PC-9 (cell line): Measurements from ENCODE around the gene CCNY. TPM values are rescaled to one million over a fixed set of nuclear protein-coding genes. Genes with fewer than 3 reads are reported as not detected.

Source experiments
- BruUV-seq: library from RNA; stranded (reverse); fragments of 400-500 nt; replicated peaks from 2 replicates; lab custom pipeline; 2021; lab: Mats Ljungman, UMichigan
- CTCF ChIA-PET: fragments of 300-600 bp; sonication (Branson Sonifier 250); formaldehyde crosslinking; loops from one replicate; lab custom pipeline; 2022; ENCODE audit warnings: antibody characterized with exemption; lab: Charles Lee
- POLR2A ChIA-PET: fragments of 300-600 bp; sonication (Branson Sonifier 250); formaldehyde crosslinking; loops from one replicate; lab custom pipeline; 2022; ENCODE audit warnings: antibody characterized with exemption; ENCODE audit not compliant: unreplicated experiment; lab: Charles Lee
- DNase-seq, 2 experiments: peaks; one replicate each; pipeline versions ENCODE4 v3.0.0 to v3.0.0-alpha.2; 2015 to 2022; ENCODE audit warnings: mixed read lengths in 1 of 2
- H2AFZ ChIP-seq: fragments of 200-600 bp; sonication (generic); 2 replicates; pipeline ENCODE4 v1.8.1; 2017; ENCODE audit warnings: antibody characterized with exemption
- H3F3A ChIP-seq: fragments of 200-600 bp; sonication (generic); 2 replicates; pipeline ENCODE4 v1.8.1; 2017; ENCODE audit warnings: antibody characterized with exemption, mild to moderate bottlenecking, low read depth; ENCODE audit not compliant: insufficient read depth
- H3K27ac ChIP-seq: fragments of 200-600 bp; sonication (generic); 2 replicates; pipeline ENCODE4 v1.6.1; 2016; ENCODE audit warnings: mixed run types
- H3K27me3 ChIP-seq: fragments of 200-600 bp; sonication (generic); 2 replicates; pipeline ENCODE4 v1.6.1; 2016; ENCODE audit warnings: low read depth, mixed run types; ENCODE audit not compliant: insufficient read depth
- H3K36me3 ChIP-seq: fragments of 200-600 bp; sonication (generic); 2 replicates; pipeline ENCODE4 v1.6.1; 2016; ENCODE audit warnings: low read depth, mixed run types
- H3K4me1 ChIP-seq: fragments of 200-600 bp; sonication (generic); replicated peaks from 2 replicates; pipeline ENCODE4 v1.6.1; 2016; ENCODE audit warnings: mixed run types; ENCODE audit not compliant: insufficient read depth
- H3K4me2 ChIP-seq: fragments of 200-600 bp; sonication (generic); 2 replicates; pipeline ENCODE4 v1.6.1; 2017; ENCODE audit warnings: mixed run types
- H3K4me3 ChIP-seq: fragments of 200-600 bp; sonication (generic); 2 replicates; pipeline ENCODE4 v1.6.1; 2016; ENCODE audit warnings: mixed run types
- H3K79me2 ChIP-seq: fragments of 200-600 bp; sonication (generic); 2 replicates; pipeline ENCODE4 v1.6.1; 2017; ENCODE audit warnings: low read depth, mixed run types
- H3K9me2 ChIP-seq: fragments of 200-600 bp; sonication (generic); 2 replicates; pipeline ENCODE4 v1.8.1; 2017; ENCODE audit warnings: mild to moderate bottlenecking; ENCODE audit not compliant: insufficient read depth
- H3K9me3 ChIP-seq: fragments of 200-600 bp; sonication (generic); 2 replicates; pipeline ENCODE4 v1.8.1; 2016; ENCODE audit warnings: low read depth; ENCODE audit not compliant: insufficient read depth
- H4K20me1 ChIP-seq: fragments of 200-600 bp; sonication (generic); 2 replicates; pipeline ENCODE4 v1.8.1; 2017; ENCODE audit not compliant: insufficient read depth
- EZH2 ChIP-seq: fragments of 200-600 bp; sonication (generic); IDR thresholded peaks from 2 replicates; pipeline ENCODE4 v1.8.0; 2017; ENCODE audit warnings: antibody characterized with exemption, low read depth
- intact Hi-C: fragments of 100-400 bp; cut with micrococcal nuclease; formaldehyde crosslinking; loops from one replicate; pipeline ENCODE4 v1.10.0; 2022; ENCODE audit not compliant: unreplicated experiment
- total RNA-seq: library from RNA; stranded (reverse); gene quantifications from 2 replicates; pipeline ENCODE4 v1.2.3, GENCODE V29; 2021
- TF ChIP-seq, protein P1 (sequence below): fragments of 200-600 bp; sonication (generic); conservative IDR thresholded peaks from 2 replicates; pipeline ENCODE4 v1.6.1; 2017; ENCODE audit warnings: mixed run types, antibody characterized with exemption, mild to moderate bottlenecking, moderate library complexity

Gene CCNY
- total RNA-seq, 1 experiment from 2014 or later, result 69.5 TPM

DNA sequence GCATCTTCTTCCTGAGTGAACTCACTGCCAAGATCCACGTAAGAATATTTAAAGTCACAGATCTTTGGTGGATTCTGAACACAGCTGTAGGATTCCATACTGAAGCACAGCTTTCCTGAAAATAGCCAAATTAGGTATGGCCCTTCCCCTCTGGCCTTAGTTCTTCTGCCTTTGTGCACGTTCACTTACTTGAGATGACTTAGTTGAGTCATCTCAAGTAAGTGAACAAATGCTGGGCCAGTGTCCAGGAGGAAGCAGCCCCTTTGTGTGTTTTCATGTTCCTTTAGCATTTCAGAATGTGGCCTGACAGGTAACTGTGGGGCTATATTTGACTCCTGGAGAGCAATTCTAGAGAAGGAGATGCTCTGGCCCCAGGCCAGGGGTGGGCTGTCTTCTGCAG, 51.5 kb downstream of the CCNY start:
- peaks cover 42% of the 10 kb centered on the region for H3K79me2 ChIP-seq
- H3F3A ChIP-seq, result no peaks in the 10 kb centered on the region
- H3K9me3 ChIP-seq, result peaks cover 4% of the 10 kb centered on the region; the same call in 1 of the 2 replicates
- no peak overlapping the region for H3K4me3 ChIP-seq
- no TSS peak for BruUV-seq
- intact Hi-C loops, result no loop called here
- H3K9me2 ChIP-seq, result no peaks in the 10 kb centered on the region
- 0 out of 2 replicates have a peak, but pooled peaks cover 7% of the 10 kb centered on the region for H3K36me3 ChIP-seq
- H3K27me3 ChIP-seq, result no peaks in the 10 kb centered on the region
- no peaks in the 10 kb centered on the region for H4K20me1 ChIP-seq
- ChIA-PET POLR2A (no interaction called here), CTCF (interaction anchor here (1.0 kb wide), 1 partner anchor 22 kb away, joined by 3 read pairs; no protein-coding TSS in a partner anchor)
- H3K4me1 ChIP-seq, result peaks cover 4% of the 10 kb centered on the region; the same call in 1 of the 2 replicates
- no peak overlapping the region for H2AFZ ChIP-seq
- peak; percentile 59 to 62 for DNase-seq
- no peak overlapping the region for H3K27ac ChIP-seq
- TF ChIP-seq EZH2, result no peak
- TF ChIP-seq, protein P1, sequence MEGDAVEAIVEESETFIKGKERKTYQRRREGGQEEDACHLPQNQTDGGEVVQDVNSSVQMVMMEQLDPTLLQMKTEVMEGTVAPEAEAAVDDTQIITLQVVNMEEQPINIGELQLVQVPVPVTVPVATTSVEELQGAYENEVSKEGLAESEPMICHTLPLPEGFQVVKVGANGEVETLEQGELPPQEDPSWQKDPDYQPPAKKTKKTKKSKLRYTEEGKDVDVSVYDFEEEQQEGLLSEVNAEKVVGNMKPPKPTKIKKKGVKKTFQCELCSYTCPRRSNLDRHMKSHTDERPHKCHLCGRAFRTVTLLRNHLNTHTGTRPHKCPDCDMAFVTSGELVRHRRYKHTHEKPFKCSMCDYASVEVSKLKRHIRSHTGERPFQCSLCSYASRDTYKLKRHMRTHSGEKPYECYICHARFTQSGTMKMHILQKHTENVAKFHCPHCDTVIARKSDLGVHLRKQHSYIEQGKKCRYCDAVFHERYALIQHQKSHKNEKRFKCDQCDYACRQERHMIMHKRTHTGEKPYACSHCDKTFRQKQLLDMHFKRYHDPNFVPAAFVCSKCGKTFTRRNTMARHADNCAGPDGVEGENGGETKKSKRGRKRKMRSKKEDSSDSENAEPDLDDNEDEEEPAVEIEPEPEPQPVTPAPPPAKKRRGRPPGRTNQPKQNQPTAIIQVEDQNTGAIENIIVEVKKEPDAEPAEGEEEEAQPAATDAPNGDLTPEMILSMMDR, result no peak
- no peak overlapping the region for H3K4me2 ChIP-seq

DNA sequence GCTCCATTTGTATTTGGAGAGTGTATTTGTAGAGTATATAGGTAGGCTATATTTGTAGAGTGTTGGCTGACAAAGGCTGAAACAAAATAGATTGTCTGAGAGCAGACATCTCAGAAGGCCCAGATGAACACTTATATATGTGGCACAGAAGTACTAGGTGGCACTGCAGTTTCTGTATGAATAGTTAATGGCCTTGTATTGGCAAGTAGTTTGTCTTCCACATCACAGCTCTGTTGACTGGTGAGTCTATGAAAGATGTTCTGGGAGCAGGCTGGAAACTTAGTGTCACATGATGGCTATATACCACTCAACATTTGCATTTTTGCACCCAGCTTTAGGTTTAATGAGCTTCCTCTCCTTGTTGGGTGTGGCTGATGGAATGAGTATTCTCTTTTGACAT, 51.9 kb downstream of the CCNY start:
- 0 out of 2 replicates have a peak, but pooled peaks cover under 1% of the 10 kb centered on the region for H4K20me1 ChIP-seq
- peaks cover 4% of the 10 kb centered on the region; the same call in 1 of the 2 replicates for H3K4me1 ChIP-seq
- no peaks in the 10 kb centered on the region for H3K27me3 ChIP-seq
- no peaks in the 10 kb centered on the region for H3F3A ChIP-seq
- no peaks in the 10 kb centered on the region for H3K9me2 ChIP-seq
- no peak overlapping the region for H2AFZ ChIP-seq
- H3K27ac ChIP-seq, result no peak overlapping the region
- H3K36me3 ChIP-seq, result 0 out of 2 replicates have a peak, but pooled peaks cover 7% of the 10 kb centered on the region
- H3K4me3 ChIP-seq, result no peak overlapping the region
- DNase-seq, result no peak
- peaks cover 38% of the 10 kb centered on the region for H3K79me2 ChIP-seq
- no TSS peak for BruUV-seq
- intact Hi-C loops, result no loop called here
- POLR2A ChIA-PET, result no interaction called here
- H3K4me2 ChIP-seq, result no peak overlapping the region
- TF ChIP-seq, protein P1, result no peak
- TF ChIP-seq EZH2, result no peak
- CTCF ChIA-PET, result interaction anchor here (1.0 kb wide), 1 partner anchor 21 kb away, joined by 3 read pairs; no protein-coding TSS in a partner anchor
- H3K9me3 ChIP-seq, result peaks cover 4% of the 10 kb centered on the region; the same call in 1 of the 2 replicates

DNA sequence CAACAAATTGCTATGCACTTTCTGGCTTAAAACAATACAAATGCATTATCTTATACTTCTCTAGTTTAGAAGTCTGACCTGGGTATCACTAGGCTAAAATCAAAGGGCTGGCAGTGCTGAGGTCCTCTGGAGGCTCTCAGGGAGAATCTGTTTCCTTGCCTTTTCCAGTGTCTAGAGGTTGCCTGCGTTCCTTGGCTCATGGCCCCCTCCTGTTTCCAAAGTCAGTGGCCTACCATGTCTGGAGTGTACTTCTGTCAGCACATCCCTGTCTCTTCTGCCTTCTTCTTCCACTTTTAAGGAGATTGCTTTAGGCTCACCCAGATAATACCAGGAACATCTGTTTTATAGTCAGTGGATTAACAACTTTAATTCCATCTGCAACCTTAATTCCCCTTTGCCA, 52.4 kb downstream of the CCNY start:
- intact Hi-C loops, result no loop called here
- 0 out of 2 replicates have a peak, but pooled peaks cover 7% of the 10 kb centered on the region for H3K36me3 ChIP-seq
- H3K27me3 ChIP-seq, result no peaks in the 10 kb centered on the region
- ChIA-PET POLR2A (interaction anchor here (0.6 kb wide), 1 partner anchor 16 kb away, joined by 3 read pairs; no protein-coding TSS in a partner anchor), CTCF (interaction anchor here (1.0 kb wide), 1 partner anchor 21 kb away, joined by 3 read pairs; no protein-coding TSS in a partner anchor)
- H2AFZ ChIP-seq, result no peak overlapping the region
- H3F3A ChIP-seq, result no peaks in the 10 kb centered on the region
- BruUV-seq, result no TSS peak
- peaks cover 35% of the 10 kb centered on the region for H3K79me2 ChIP-seq
- H3K4me3 ChIP-seq, result no peak overlapping the region
- 0 out of 2 replicates have a peak, but pooled peaks cover 5% of the 10 kb centered on the region for H4K20me1 ChIP-seq
- TF ChIP-seq, protein P1, result no peak
- no peak for TF ChIP-seq EZH2
- H3K4me1 ChIP-seq, result peaks cover 4% of the 10 kb centered on the region; the same call in 1 of the 2 replicates
- H3K9me3 ChIP-seq, result peaks cover 4% of the 10 kb centered on the region; the same call in 1 of the 2 replicates
- DNase-seq, result no peak
- H3K9me2 ChIP-seq, result no peaks in the 10 kb centered on the region
- H3K27ac ChIP-seq, result no peak overlapping the region
- no peak overlapping the region for H3K4me2 ChIP-seq
